ENCODE measurements around the gene NPDC1.

Gene NPDC1, protein sequence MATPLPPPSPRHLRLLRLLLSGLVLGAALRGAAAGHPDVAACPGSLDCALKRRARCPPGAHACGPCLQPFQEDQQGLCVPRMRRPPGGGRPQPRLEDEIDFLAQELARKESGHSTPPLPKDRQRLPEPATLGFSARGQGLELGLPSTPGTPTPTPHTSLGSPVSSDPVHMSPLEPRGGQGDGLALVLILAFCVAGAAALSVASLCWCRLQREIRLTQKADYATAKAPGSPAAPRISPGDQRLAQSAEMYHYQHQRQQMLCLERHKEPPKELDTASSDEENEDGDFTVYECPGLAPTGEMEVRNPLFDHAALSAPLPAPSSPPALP

DNA sequence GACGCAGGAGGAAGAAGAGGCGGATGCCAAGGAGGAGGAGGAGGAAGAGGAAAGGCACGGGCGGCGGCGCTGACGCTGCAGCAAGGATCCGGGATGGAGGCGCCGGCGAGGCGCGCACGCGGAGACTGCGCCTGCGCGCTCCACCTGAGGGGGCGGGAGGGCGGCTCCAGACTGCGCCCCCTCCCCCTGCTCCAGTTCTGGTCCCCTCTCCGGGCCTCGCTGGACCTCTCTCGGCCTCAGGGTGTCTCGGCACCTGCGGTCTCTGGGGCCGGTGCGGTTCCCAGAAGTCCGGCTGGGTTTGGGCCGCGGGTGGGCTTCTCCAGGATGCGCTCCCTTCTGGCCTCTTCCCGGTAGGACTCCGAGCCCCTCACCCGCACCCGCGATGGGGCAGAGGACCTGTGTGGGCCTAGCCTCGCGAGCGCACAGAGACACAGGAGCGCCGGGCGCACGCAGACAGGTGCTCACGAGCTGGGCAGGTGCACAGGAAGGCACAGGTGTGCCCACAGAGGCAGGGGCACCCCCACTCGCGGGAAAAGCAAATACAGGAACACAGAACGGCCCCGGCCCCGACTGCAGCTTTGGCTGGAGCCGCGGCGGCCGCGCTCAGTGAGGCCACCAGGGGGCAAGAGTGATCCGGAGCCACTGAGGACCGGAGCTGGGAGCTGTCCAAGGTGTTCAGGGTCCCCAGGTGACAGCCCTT lies at the start of gene NPDC1:
Gene NPDC1, minus strand, starts transcription at position 90 of the 700 bp plus-strand sequence. CDS start 188 bp downstream, outside the sequence.
- DNase-seq, result peak; percentile 72

DNA sequence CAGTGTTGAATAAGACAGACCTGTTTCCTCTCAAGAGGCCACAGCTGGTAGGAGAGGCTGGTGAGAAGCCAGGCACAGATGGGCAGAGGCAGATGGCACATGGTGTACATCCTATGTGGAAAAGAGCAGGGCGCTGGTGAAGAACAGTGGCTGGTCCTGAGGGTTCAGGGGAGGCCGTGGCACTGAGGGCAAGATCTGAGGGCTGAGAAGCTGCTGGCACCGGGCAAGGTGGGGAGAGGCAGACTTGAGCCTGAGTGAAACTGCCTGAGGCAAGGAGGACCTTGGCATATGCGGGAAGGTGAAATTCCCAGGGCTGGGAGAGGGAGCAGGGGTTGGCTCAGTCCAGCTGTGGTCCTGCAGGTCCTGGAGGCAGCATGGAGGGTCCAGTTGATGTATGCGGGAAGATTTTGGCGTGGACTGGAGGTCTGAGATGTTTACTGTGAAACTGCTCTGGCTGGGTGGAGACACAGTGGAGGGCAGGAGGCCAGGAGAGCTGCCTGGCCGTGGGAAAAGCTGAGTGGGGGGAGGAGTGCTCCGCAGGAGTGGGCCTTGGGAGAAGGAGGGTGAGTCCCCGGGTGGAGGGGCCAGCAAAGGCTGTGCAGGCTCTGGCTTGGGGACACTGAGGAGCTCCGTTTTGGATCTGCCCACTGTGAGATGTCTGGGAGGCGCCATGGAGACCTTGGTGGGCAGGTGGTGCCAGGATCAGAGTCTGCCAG lies 43.4 kb upstream of the NPDC1 start:
- peak; percentile 14 for DNase-seq

DNA sequence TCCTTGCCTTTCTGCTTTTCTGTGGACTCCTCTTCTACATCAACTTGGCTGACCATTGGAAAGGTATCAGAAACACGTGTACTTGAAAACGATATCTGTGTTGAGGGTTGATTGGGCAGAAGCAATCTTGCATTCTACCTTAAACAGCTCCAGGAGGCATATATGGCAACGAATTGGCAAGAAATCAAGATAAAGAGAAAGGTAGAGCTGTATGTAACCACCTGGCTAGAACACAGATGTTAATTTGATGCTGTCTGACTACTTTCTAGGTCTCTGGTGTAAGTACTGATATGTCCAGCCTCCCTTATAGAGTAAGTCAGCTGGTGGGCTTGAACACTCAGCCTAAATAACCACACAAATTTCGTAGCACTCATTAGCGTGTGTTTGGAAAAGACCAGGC lies 42.1 kb upstream of the NPDC1 start:
- DNase-seq, result no peak

DNA sequence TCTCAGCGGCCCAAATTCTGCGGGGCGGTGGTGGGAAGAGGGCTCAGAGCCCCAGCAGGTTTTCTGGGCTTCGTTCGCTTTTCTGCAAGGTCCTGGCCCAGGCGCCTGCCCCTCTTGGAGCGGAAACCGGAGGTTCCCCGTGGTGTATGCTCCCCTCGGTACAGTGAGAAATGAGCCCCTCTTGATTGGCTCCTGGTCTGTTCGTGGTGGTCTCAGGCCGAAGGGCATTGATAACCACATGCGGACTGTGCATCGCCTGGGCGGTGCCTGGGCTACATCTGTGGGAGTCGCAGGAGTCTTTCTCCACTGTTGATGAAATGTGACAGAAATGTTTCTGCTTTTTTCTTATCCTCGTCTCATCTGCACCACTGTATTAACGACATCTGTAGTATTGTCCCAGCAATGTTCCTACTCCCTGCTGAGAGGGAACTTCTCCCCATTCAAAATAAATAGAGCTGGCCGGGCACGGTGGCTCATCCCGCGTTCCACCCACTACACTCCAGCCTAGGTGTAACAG lies 41.5 kb upstream of the NPDC1 start:
- DNase-seq, result peak; percentile 18

DNA sequence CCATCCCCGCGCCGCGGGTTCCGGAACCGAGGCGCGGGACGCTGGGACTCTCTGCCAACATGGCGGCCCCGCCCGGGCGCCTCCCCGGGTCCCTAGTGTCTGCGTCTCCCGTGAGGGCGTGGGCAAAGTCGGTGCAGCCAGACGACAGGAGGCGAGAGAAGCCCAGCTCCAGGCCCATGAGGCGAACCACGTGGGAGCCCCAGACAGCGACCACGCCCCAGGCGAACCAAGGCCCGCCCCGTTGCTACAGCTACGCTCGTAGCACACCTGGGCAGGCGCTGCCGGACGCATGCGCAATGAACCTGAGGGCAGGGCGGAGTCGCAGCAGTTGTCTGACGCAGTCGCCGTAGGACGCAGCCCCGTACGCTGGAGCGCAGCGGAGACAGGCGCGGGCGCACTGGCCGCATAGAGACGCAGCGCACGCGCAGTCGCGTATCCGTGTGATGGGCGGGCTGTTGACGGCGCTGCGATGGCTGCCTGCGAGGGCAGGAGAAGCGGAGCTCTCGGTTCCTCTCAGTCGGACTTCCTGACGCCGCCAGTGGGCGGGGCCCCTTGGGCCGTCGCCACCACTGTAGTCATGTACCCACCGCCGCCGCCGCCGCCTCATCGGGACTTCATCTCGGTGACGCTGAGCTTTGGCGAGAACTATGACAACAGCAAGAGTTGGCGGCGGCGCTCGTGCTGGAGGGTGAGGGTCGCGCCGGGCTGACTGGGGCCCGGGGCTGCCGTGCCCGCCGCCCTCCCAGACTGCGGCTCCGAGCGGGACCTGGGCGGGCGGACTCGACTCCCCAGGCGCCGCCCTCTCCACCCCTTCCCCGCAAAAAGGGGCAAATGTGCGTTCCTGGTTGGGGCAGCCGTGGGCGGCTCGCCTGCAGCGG lies 40.8 kb upstream of the NPDC1 start, which contains the start of gene MAN1B1:
Gene MAN1B1, plus strand, starts transcription at position 455 of the 878 bp plus-strand sequence. Its CDS starts 15 bp downstream, at position 470.
- DNase-seq, result peak; percentile 99

DNA sequence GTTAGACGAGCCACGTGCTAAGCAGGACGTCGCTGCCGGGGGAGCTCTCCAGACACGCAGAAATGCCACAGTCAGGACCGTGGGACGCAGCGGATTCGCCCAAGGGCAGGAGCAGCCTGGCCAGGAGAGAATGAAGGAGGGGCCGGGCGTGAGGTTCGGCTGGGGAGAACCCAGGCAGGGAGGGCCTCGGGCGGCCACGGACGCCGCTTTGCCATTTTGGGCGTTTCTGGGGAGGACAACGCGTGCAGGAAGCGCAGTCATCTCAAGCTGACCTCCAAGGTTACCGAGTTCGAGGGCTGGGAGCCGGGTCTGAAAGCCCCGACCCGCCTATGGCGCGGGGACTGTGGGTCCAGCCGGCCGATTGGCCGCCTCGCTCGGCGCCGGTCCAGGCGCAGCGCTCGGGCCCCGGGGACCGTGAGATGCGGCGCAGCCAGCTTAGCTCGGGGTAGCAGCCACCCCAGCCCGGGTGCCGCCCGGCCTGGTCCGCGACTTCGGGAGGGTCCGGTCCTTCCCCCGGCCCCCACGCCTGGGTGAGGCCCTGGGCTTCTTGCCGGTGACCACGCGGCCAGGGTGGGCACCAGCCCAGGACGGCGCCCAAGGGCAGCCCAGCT lies 40.0 kb upstream of the NPDC1 start:
- DNase-seq, result no peak

DNA sequence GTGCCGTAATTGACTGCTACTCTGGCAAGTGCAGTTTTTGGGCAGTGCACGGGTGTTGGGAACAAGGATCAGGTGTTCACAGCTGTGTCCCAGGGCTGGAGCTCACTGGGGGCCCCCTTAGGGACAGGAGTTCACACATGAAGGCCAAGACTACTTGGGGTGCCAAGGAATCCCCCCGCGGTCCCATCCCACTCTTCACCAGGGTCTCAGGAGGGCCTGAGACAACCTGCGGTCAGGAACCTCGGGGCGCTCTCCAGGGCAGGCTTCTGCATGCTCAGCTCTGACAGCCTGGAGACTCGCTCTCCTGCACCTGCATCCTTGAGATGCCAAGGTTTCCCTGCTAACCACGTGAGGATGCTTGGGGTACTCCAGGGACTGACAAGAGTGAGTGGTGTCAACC lies 38.5 kb upstream of the NPDC1 start:
- DNase-seq, result no peak

DNA sequence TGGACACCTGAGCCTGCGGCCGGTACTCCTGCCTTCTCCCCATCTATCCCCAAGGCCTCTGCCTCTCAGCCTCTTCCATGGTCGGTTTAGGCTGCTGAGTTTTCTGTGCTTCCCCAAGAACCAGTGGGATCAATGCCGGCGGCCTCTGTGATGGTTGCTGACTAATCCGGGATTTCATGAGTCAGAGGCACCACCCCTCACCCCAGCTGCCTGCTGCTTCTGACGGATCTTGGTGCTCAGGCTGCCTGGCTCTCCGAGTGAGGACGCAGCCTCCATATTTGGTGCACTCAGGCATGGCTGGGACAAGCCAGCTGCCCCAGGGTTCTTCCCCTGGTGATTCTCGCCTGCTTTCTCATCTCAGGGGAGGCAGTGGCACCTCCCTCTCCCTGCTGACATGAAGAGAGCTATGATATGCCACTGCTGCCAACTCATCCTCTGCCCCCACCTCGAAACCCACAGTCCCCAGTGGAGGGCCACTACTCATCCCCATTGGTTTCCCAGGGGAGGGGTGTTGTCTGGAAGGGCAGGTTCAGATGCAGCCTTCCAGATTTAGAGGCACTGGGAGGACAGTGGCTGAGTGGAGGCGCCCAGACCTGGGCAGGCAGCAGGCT lies 37.5 kb upstream of the NPDC1 start:
- peak; percentile 82 for DNase-seq

DNA sequence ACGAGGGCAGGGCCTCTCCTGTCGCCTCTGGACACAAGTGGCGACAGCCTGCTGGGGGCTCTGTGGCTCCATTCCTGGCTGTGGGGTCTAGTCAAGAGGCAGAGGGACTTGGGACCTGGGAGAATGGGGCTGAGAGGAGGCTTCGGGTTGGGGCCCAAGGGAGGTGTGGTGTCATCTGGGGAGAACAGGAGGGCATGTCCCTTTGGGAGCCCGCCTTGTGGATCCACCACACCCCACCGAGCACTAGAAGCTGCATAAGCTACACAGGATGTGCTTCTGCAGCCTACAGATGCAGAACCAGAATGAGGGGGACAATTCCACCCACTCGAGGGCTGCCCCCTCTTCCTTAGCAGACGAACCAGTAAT lies 36.9 kb upstream of the NPDC1 start:
- DNase-seq, result no peak

DNA sequence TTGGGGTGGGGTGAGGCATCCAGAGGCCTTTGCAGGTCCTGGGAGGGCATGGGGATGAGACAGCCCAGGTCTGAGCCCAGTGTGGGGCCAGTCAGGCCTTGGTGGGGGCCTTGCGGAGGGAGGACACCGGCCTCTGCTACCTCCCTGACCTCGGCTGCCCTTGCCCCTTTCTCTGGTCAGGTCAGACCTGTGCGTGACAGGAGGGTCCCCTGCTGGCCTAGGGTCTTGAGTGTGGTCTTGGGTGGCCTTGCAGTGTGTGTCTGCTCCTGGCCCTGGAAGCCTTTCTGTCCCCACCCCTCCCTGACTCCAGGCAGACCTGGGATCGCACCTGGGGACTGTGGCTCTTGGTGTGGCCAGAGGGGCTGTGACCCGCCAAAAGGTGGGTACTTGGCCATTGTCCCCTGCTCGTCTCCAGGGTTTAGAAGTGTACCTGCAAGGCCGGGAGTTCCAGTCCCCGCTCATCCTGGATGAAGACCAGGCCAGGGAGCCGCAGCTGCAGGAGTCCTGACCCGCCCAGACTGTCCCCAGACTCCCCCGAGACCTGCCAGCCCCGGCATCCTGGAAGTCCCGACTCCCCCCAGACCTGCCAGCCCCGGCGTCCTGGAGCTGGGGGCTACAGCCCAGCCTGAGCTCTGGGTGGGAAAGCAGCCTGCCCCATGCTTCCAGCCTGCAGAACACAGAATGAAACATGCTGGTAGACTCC lies 36.4 kb upstream of the NPDC1 start:
- DNase-seq, result no peak

DNA sequence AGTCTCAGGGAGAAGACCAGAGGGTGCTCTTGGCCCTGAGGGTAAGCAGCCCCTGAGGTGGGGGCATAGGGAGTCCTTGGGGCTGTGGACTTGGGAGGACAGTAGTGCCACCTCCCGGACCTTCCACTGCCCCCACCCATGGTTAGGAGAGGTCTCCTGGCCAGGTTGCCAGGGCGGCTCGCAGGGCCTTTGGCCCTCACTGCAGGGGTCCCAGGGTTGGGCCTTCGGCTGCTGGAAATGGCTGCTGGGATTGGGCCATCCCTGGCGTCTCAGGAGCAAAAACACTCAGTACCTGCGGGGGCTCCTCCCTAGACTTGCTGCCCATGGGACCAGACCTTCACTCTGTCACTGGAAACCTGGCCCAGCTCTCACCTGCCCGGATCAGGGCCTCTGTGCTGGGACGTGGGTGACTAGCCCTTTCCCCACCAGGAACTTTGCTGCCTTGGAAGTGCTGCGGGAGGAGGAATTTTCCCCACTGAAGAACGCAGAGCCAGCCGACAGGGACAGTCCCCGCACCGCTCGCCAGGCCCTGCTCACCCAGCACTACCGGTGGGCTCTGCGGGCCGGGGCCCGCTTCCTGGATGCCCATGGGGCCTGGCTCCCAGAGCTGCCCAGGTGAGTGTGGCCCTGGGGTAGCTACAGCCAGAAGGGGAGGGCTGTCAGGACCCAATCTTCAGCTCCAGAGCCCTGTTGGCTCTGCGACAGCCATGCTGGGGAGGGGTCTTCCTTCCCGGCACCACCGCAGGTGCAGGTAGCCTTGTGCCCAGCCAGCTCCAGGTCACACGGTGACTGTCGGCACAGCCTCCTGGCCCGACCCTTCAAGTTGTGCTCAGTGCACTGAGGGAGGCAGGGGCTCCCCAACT lies 34.5 kb upstream of the NPDC1 start:
- DNase-seq, result no peak

DNA sequence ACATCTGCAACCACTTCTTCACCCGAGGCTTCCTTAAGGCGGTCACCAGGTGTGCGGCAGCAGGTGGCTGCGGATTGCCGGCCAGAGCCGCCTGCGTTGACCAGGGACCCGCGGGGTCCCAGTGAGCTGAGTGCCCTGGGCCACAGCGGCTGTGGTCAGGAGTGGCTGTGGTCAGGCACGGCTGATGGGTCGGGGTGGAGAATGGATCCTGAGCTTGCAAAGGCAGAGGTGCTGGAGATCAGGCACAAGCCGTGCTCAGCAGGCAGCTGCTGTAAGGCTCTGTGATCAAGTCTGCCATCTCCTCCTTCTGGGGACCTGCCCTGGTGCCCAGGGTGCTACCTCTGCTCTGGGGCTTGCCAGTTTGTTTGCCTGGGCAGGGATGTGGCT lies 33.4 kb upstream of the NPDC1 start:
- DNase-seq, result no peak

DNA sequence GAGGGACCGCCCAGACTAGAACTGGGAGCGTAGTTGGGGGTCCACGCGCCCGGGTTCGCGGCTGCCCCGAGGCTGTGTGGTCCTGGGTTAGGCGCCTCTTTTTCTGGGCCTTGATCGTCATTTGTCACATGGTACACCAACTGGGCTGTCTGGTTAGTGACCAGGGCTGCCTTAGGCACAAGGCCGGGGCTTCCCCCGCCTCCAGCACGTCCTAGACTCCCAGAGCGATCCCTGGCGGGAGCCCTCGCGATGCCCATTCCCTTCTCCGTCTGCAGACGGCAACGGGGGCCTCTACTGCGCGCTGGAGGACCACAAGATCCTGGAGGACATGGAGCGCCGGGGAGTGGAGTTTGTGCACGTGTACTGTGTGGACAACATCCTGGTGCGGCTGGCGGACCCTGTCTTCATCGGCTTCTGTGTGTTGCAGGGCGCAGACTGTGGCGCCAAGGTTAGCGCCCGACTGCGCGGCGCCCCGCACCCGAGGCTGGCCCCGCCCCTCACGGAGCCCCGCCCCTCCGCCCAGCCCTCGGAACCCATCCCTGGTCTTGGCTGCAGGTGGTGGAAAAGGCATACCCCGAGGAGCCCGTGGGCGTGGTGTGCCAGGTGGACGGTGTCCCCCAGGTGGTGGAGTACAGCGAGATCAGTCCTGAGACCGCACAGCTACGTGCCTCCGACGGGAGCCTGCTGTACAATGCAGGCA lies 32.9 kb upstream of the NPDC1 start:
- no peak for DNase-seq

DNA sequence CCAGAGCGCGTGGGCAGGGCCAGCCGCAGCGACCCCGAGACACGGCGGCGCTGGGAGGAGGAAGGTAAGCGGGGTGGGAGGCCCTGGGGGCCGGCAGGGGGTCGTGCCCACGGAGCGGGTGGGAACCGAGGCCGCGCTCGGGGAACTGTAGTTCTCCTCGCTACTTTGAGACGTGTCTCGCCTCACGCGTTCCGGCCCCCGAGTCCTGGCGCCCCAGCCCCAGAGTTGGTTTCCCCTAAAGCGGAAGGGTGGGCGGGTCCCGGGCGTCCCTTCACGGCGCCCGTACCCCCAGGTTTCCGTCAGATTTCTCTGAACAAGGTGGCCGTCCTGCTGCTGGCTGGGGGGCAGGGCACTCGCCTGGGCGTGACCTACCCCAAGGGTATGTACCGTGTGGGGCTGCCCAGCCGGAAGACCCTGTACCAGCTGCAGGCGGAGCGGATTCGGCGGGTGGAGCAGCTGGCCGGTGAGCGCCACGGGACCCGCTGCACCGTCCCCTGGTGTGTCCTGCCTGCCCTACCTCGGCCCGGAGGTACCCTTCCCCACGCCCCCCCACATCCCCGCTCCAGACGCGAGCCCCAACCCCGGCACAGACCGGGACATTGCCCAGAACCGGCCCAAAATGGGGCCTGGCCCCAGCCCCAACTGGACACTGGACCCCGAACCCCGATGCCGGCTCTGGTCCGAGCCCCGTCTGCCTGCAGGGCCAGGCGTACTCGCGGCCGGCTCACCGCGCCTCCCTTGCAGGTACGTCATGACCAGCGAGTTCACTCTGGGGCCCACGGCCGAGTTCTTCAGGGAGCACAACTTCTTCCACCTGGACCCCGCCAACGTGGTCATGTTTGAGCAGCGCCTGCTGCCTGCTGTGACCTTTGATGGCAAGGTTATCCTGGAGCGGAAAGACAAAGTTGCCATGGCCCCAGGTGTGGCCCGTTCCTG lies 32.0 kb upstream of the NPDC1 start:
- DNase-seq, result no peak

DNA sequence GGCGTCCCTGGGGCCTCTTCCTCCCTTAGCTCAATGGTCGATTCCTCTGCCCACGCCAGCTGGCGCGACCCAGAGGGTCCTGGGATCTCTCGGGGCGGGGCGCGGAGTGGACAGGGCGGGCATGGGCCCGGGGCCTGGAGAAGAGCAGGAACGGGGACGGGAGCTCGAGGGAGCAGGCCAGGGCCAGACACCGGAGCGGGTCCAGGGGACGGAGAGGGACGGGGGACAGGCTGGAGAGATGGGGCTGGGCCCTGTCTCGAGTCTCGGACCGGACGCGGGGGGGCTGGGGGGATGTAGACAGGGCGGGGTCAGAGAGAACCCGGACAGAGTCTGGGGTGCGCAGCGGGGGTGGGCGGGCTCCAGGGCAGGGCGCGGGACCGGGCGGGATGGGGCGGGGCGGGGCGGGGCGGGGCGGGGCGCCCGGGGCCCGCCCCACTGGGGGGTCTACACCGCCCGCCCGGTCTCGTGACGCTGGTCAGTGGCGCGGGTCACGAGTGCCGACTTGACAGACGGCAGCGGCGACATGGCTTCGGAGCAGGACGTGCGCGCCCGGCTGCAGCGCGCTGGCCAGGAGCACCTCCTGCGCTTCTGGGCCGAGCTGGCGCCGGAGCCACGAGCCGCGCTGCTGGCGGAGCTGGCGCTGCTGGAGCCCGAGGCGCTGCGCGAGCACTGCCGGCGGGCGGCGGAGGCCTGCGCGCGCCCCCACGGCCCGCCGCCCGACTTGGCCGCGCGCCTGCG lies 31.2 kb upstream of the NPDC1 start, which contains the start of gene UAP1L1:
Gene UAP1L1, plus strand, starts transcription at position 508 of the 738 bp plus-strand sequence. Its CDS starts 16 bp downstream, at position 524.
- peak; percentile 27 for DNase-seq

DNA sequence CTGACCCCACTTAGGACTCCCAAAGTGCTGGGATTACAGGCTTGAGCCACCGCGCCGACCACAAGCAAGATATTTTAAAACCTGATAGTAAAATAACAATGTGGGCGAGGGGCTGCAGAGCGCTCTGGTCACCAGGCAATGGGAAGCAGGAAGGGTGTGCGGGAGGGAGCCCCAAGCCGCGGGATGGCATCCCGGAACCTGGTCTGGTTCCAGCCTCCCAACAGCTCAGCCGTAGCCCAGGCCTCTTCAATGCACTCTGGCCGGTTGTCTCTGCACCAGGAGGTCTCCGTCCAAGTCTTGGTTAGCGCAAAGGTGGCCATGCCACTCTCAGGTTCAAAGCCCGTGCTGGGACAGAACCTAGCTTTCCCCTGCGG lies 30.6 kb upstream of the NPDC1 start:
- DNase-seq, result no peak

DNA sequence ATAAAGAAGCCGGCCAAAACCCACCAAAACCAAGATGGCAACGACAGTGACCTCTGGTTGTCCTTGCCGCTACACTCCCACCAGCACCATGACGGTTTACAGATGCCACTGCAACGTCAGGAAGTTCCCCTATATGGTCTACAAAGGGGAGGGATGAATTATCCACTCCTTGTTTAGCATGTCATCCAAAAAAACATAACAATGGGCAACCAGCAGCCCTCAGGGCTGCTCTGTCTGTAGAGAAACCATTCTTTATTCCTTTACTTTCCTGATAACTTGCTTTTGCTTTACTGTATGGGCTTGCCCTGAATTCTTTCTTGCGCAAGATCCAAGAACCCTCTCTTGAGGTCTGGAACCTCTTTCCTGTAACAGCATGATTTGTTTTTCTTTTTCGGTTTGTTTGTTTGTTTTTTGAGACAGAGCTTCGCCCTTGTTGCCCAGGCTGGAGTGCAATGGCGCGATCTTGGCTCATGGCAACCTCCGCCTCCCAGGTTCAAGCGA lies 29.3 kb upstream of the NPDC1 start:
- peak; percentile 32 for DNase-seq

All from MV-4-11 (cell line).